HG03521 (cell line): ENCODE results near the gene RNF144A.

Experiments used
- ATAC-seq: cut with Tn5 transposase; IDR thresholded peaks from one replicate; pipeline ENCODE4 v1.9.1; 2021; ENCODE audit warnings: mild to moderate bottlenecking, moderate library complexity; ENCODE audit not compliant: unreplicated experiment

The RNF144A gene

GRCh38 chr2:6968319-6969100 lies 51.3 kb downstream of the RNF144A start:
- ATAC-seq = no peak

GRCh38 chr2:6970551-6970950 lies 53.3 kb downstream of the RNF144A start:
- no peak for ATAC-seq

DNA sequence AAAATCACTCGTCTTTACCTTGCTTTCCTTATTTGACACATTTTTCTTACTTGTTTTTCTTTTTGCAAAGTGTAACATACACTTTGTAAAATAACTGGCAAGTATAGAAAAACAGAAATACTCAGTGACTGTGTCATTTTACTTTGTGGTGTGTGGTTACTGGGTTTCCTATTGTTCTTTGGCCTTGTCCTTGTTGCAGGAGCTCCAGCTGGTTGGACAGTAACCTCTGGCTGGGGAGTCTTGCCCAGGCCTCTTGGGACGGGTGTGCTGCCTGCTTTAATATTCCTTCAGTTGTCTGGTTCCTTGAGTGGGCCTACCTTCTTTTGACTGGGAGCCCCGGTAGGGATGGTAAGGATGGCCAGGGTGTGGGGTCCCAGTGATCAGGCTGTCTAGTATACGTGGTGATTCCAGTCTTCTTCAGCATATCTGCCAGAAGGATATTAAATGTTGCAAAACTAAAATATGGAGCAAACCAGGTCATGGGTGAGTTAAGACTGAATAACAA lies 53.8 kb downstream of the RNF144A start:
- no peak for ATAC-seq

- no peak for ATAC-seq
Measured at GRCh38 chr2:6971502-6971901, 54.3 kb downstream of the RNF144A start.

- ATAC-seq = no peak
Measured at GRCh38 chr2:6972067-6972710, 55.0 kb downstream of the RNF144A start.

- ATAC-seq = no peak
Measured at GRCh38 chr2:6973895-6974545, 56.8 kb downstream of the RNF144A start.

DNA sequence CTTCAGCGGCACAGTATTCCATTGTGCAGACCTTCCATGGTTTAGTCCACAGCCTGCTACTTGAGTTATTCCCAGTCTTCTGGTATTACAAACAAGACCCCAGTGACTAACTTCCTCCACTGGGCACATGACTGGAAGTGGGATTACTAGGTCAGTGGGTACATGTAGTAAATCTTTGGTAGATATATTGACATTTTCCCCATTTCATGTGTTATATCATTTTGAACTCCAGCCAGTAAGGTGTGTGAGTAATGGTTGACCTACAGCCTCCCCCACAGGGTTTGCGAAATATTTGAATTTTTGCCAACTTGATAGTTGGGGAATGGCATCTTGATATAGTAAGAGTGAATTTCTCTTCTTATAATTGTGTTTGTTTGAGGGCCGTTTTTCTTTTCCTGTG lies 58.8 kb downstream of the RNF144A start:
- no peak for ATAC-seq

GRCh38 chr2:6977113-6977741 lies 60.0 kb downstream of the RNF144A start:
- ATAC-seq = no peak

DNA sequence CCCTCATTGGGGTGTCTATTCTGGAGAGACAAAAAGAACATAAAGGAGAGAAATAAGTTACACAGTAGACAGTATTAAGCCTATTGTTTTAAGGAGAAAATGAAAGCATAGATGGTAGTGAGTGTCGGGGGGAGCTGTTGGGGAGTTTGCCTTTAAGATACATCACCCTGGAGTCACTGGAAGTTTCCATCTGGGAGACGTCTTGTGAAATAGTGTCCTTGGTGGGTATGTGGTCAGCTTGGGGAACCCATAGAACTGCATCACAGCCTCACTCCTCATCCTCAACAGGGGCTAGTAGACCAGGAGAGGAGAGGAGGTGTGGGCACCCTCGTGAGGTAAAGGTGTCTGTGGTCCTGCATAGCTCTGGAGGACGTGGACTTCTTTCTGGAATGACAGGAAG lies 60.6 kb downstream of the RNF144A start:
- ATAC-seq = no peak

GRCh38 chr2:6978991-6979390 lies 61.8 kb downstream of the RNF144A start:
- ATAC-seq = no peak

DNA sequence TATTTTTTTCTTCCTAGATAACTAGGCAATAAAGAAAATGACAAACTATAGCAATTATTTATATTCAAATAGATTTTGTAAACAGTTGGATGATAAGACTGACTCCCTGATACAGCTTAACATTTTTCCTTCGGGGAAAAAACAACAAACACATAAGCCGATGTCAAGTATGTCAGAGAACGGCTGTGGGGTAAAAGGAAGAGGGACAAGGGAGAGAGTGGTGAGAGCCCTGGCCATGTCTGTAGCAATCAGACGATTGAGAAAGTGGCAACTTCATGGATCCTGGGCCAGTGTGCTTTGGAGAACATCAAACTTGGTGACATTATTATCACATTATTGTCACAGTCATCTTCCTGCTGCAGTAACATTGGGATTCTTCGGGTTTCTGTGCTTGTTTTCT lies 65.2 kb downstream of the RNF144A start:
- ATAC-seq = no peak

DNA sequence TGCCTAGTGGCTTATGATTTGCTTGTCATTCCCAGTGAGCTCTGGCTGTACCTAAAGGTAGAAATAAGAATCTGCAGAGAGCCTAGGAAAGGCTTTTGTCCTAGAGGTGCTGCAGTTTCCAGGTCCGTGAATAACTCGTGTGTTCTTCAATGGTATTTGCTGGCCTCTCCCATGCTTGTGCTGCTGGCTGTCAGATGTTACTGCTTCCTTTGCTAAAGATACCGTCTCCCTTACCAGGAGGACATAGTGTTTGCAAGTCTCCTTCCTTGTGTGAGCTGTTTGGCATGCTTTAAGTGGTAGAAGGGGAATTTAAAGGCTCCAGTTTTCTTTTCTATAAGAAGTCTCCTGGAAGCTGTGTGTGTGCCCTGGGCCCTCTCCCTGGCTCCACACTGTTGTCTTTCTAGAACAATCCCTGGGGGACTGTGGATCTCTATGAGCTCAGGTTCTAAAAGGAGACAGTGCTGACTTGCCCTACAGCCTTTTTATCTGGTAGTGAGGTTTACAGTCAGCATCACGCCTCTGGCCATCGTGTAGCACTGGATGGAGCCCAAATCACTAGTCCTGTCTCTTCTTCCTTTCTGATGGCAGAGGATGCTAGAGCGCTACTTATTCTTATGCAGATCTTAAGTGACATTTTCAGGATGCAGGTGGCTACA lies 65.8 kb downstream of the RNF144A start:
- no peak for ATAC-seq

GRCh38 chr2:6986301-6986911 lies 69.2 kb downstream of the RNF144A start:
- no peak for ATAC-seq

DNA sequence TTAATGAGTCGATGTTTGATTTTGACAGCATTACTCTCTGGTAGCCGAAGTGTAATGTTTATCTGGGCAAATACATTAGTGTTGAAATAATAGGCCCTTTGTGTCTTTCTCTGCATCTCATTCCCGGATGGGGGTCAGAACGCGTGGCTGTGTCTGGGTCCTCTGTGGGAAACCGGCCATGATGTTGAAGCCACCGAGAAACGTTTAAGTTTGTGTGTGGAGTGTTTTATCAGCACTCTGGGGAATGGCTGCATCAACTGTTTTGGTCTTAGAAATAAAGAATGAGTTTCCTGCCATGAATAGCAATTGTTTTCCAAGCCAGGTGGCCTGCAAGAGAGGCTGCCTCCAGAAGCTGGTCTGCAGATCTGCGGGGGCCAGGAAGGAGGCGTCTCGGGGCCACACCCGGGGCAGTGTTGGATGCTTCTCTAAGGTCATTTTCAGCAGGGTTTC lies 69.7 kb downstream of the RNF144A start:
- no peak for ATAC-seq

GRCh38 chr2:6990871-6991270 lies 73.7 kb downstream of the RNF144A start:
- no peak for ATAC-seq

GRCh38 chr2:6992794-6993228 lies 75.6 kb downstream of the RNF144A start:
- no peak for ATAC-seq

DNA sequence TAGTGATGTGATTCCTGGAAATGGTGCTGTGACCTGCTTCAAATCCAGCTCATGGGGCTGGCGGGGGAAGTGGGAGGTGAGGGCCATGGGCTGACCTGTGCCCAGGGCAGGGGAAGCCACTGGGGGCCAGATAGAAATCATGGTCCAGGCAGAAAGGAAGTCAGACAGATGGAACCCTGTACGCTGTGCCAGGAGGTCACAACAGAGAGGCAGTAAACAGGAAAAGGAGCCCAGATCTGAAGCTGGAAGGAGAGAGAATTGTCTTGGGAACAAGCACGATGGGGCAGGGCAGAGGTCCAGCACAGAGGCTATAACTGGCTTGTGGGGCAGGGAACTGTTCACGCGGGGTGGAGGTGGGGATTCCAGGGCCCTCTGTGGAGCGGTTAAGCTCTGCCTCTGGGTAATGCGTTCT lies 76.0 kb downstream of the RNF144A start:
- ATAC-seq = no peak

DNA sequence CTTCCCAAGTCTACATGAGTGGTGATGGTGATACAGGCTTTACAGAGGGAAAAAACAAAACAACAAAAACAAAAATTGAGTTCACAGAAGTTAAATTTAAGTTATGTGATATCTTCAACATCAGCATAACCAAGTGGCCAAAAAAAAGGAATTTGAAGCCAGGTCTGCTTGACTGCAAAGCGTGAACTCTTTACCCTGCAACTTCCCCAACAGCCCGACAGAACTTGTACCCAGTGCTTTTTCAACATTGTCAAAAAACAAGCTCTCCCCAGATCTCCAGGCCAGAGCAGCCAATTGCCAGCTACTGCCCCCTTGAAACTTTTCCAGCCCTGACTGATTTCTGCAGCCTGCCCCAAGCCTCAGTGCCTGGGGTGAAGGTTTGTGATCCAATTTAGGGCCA lies 76.7 kb downstream of the RNF144A start:
- no peak for ATAC-seq

GRCh38 chr2:6994536-6995128 lies 77.4 kb downstream of the RNF144A start:
- ATAC-seq = no peak
